ENCODE data around the gene SUMO2.
A peak's percentile ranks its signal among the peaks of the same experiment; 100 is the strongest.

DNA sequence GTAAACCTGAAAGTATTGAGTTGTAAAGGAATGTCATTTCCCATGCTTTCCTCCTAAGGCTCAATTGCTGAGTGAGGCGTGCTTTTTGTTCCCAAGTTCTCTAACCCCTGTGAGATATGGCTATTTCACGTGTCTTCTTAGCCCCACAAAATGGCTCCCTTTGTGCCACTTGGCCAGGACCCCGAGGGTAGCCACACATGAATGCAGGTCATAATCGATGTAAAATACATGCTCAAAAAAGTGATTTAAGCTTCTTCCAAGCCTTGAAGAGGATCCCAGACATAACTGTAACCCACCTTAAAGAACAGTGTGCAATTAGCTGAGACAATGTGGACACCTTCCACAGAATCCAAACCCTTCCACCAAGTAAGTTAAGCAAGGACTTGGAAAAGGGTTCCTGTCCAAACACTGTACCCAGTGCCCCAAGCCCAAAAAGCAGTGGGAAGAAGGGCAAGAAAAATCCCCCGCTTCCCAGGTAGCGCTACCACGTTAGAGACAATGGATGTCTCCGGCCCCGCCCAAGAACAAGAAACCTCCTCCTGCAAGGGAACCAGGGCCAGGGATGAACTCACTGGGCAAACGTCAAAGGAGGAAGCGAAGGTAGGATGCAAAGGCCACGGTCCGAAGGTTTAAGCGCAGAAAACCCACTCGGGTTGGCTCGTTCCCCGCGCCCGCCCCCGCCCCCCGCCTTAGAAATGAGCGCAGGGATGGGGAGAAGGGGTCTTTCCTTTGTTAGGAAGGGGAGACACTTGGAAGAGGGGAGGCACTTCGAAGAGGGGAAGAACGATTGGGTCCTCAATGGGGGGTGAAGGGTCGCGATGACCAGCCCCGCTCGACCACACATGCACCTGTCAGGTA, 29.6 kb downstream of the SUMO2 start:
- TF ChIP-seq, protein P1, sequence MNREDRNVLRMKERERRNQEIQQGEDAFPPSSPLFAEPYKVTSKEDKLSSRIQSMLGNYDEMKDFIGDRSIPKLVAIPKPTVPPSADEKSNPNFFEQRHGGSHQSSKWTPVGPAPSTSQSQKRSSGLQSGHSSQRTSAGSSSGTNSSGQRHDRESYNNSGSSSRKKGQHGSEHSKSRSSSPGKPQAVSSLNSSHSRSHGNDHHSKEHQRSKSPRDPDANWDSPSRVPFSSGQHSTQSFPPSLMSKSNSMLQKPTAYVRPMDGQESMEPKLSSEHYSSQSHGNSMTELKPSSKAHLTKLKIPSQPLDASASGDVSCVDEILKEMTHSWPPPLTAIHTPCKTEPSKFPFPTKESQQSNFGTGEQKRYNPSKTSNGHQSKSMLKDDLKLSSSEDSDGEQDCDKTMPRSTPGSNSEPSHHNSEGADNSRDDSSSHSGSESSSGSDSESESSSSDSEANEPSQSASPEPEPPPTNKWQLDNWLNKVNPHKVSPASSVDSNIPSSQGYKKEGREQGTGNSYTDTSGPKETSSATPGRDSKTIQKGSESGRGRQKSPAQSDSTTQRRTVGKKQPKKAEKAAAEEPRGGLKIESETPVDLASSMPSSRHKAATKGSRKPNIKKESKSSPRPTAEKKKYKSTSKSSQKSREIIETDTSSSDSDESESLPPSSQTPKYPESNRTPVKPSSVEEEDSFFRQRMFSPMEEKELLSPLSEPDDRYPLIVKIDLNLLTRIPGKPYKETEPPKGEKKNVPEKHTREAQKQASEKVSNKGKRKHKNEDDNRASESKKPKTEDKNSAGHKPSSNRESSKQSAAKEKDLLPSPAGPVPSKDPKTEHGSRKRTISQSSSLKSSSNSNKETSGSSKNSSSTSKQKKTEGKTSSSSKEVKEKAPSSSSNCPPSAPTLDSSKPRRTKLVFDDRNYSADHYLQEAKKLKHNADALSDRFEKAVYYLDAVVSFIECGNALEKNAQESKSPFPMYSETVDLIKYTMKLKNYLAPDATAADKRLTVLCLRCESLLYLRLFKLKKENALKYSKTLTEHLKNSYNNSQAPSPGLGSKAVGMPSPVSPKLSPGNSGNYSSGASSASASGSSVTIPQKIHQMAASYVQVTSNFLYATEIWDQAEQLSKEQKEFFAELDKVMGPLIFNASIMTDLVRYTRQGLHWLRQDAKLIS (CRISPR knock-in tag; IDR thresholded peaks at IDR 0.05) = no peak
- TF ChIP-seq, protein P2, sequence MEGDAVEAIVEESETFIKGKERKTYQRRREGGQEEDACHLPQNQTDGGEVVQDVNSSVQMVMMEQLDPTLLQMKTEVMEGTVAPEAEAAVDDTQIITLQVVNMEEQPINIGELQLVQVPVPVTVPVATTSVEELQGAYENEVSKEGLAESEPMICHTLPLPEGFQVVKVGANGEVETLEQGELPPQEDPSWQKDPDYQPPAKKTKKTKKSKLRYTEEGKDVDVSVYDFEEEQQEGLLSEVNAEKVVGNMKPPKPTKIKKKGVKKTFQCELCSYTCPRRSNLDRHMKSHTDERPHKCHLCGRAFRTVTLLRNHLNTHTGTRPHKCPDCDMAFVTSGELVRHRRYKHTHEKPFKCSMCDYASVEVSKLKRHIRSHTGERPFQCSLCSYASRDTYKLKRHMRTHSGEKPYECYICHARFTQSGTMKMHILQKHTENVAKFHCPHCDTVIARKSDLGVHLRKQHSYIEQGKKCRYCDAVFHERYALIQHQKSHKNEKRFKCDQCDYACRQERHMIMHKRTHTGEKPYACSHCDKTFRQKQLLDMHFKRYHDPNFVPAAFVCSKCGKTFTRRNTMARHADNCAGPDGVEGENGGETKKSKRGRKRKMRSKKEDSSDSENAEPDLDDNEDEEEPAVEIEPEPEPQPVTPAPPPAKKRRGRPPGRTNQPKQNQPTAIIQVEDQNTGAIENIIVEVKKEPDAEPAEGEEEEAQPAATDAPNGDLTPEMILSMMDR (CRISPR knock-in tag; IDR thresholded peaks at IDR 0.05) = 0 out of 2 replicates have a peak, but pooled peaks have one; percentile 3
- TF ChIP-seq POLR2A (IDR thresholded peaks at IDR 0.05; ENCODE audit: insufficient read depth in 1 of 2, low read depth in 2 of 2, low read length in 2 of 2) = peak; percentile 16 to 21; a peak in 1 of 4 replicates
- TF ChIP-seq HHEX (CRISPR knock-in tag; IDR thresholded peaks at IDR 0.05) = no peak

Data from HepG2 (cell line).